Endothelial cell of umbilical vein (primary cell): Measurements from ENCODE around the gene TMTC1. TPM values are rescaled to one million over a fixed set of nuclear protein-coding genes. Genes with fewer than 3 reads are reported as not detected.

Experiments
- BruUV-seq: library from RNA; stranded (reverse); fragments of 400-500 nt; replicated peaks from 2 replicates; lab custom pipeline; 2021; lab: Mats Ljungman, UMichigan
- CTCF ChIA-PET: fragments of 300-600, 350-600 bp; sonication (Branson Sonifier 250); formaldehyde crosslinking; loops from one replicate; lab custom pipeline; 2021; ENCODE audit warnings: antibody characterized with exemption, inconsistent platforms; lab: Charles Lee
- POLR2A ChIA-PET: fragments of 300-600, 350-600 bp; sonication (Branson Sonifier 250); formaldehyde crosslinking; loops from one replicate; lab custom pipeline; 2021; ENCODE audit warnings: antibody characterized with exemption, inconsistent platforms; lab: Charles Lee
- DNase-seq: peaks from one replicate; pipeline ENCODE4 v3.0.0-alpha.2; 2011; ENCODE audit warnings: low read depth, low spot score
- FAIRE-seq: peaks from 2 replicates; lab custom pipeline; 2011; peaks lifted over from hg19 to GRCh38; lab: Jason Lieb, UNC
- H2AFZ ChIP-seq: 2 replicates; pipeline ENCODE4 v1.6.0; 2012; ENCODE audit warnings: low read depth, low read length, control low read depth, inconsistent platforms
- H3K27ac ChIP-seq: 2 replicates; pipeline ENCODE4 v1.5.1; 2011; ENCODE audit warnings: low read depth, mild to moderate bottlenecking, control low read depth, low read length, moderate library complexity; ENCODE audit not compliant: insufficient read depth
- H3K27me3 ChIP-seq, 2 experiments: 2 replicates each; pipeline versions ENCODE4 v1.6.0 to v1.6.1; 2011; ENCODE audit warnings: low read length in 2 of 2, mixed read lengths in 1 of 2; ENCODE audit not compliant: control insufficient read depth in 2 of 2, insufficient read depth in 2 of 2
- H3K36me3 ChIP-seq, 2 experiments: 2 replicates in 1 of 2; 3 replicates in 1 of 2; pipeline ENCODE4 v1.5.1; 2011; ENCODE audit warnings: low read length in 2 of 2, mild to moderate bottlenecking in 1 of 2, moderate library complexity in 1 of 2; ENCODE audit not compliant: control insufficient read depth in 2 of 2, insufficient read depth in 2 of 2; ENCODE audit errors: extremely low read depth in 1 of 2
- H3K4me1 ChIP-seq: 3 replicates; pipeline ENCODE4 v1.5.1; 2011; ENCODE audit warnings: mild to moderate bottlenecking, low read length; ENCODE audit not compliant: control insufficient read depth, insufficient read depth; ENCODE audit errors: extremely low read depth
- H3K4me2 ChIP-seq: 2 replicates; pipeline ENCODE4 v1.6.1; 2011; ENCODE audit warnings: low read length, control low read depth, mixed read lengths; ENCODE audit not compliant: insufficient read depth
- H3K4me3 ChIP-seq, 3 experiments: fragments of 200-600 bp in 1 of 3; sonication (generic), shearing (Covaris generic) in 1 of 3; replicated peaks in 1 of 3; 2 replicates each; pipeline ENCODE4 v1.5.1; 2011 to 2016; ENCODE audit warnings: control low read depth in 3 of 3, low read length in 3 of 3, mild to moderate bottlenecking in 2 of 3, inconsistent platforms in 1 of 3, low read depth in 1 of 3, moderate library complexity in 1 of 3; ENCODE audit not compliant: insufficient read depth in 1 of 3
- H3K79me2 ChIP-seq: 2 replicates; pipeline ENCODE4 v1.6.0; 2012; ENCODE audit warnings: low read length, inconsistent platforms; ENCODE audit not compliant: control insufficient read depth, insufficient read depth
- H3K9ac ChIP-seq: replicated peaks from 2 replicates; pipeline ENCODE3; 2011; ENCODE audit warnings: low read length, control low read depth; ENCODE audit not compliant: insufficient read depth; ENCODE audit errors: extremely low read depth
- H3K9me1 ChIP-seq: replicated peaks from 3 replicates; pipeline ENCODE4 v1.6.0; 2011; ENCODE audit warnings: mild to moderate bottlenecking, low read length; ENCODE audit not compliant: control insufficient read depth, insufficient read depth; ENCODE audit errors: extremely low read depth
- H3K9me3 ChIP-seq: replicated peaks from 2 replicates; pipeline ENCODE4 v1.5.1; 2012; ENCODE audit warnings: low read length, inconsistent platforms; ENCODE audit not compliant: control insufficient read depth, insufficient read depth
- H4K20me1 ChIP-seq: replicated peaks from 2 replicates; pipeline ENCODE3; 2011; ENCODE audit warnings: mild to moderate bottlenecking, low read length; ENCODE audit not compliant: control insufficient read depth, insufficient read depth; ENCODE audit errors: extremely low read depth
- CTCF ChIP-seq, 2 donors: IDR thresholded peaks; 1 replicate in 1 of 2; 2 replicates in 1 of 2; pipeline ENCODE4 v1.5.1; 2011; ENCODE audit warnings: low read length in 2 of 2, mild to moderate bottlenecking in 2 of 2, moderate library complexity in 2 of 2, control low read depth in 1 of 2, inconsistent platforms in 1 of 2, low read depth in 1 of 2; ENCODE audit not compliant: insufficient read depth in 1 of 2; ENCODE audit errors: extremely low read depth in 1 of 2
- EZH2 ChIP-seq: IDR thresholded peaks from 2 replicates; pipeline ENCODE4 v1.6.1; 2012; ENCODE audit warnings: borderline replicate concordance, low read depth, mild to moderate bottlenecking, moderate library complexity, low read length, inconsistent platforms; ENCODE audit not compliant: severe bottlenecking
- FOS ChIP-seq: IDR thresholded peaks from 2 replicates; pipeline ENCODE4 v1.6.1; 2011; ENCODE audit warnings: mild to moderate bottlenecking, low read length, moderate library complexity, borderline replicate concordance; ENCODE audit not compliant: insufficient read depth
- GATA2 ChIP-seq: IDR thresholded peaks from 2 replicates; pipeline ENCODE4 v1.7.0; 2011; ENCODE audit warnings: low read depth, mild to moderate bottlenecking, moderate library complexity, mixed read lengths, low read length; ENCODE audit not compliant: insufficient read length, insufficient read depth
- JUN ChIP-seq: IDR thresholded peaks from 2 replicates; pipeline ENCODE4 v1.6.1; 2011; ENCODE audit warnings: borderline replicate concordance, low read depth; ENCODE audit not compliant: insufficient read length, insufficient read depth
- MAX ChIP-seq: IDR thresholded peaks from 2 replicates; pipeline ENCODE4 v1.6.1; 2011; ENCODE audit not compliant: insufficient read depth, insufficient read length
- MYC ChIP-seq: IDR thresholded peaks from one replicate; pipeline ENCODE4 v1.6.1; 2011; ENCODE audit warnings: mild to moderate bottlenecking, low read depth, low read length
- POLR2A ChIP-seq: IDR thresholded peaks from 2 replicates; pipeline ENCODE4 v1.6.1; 2012; ENCODE audit warnings: low read depth, mild to moderate bottlenecking, control low read depth, low read length
- POLR2AphosphoS5 ChIP-seq: IDR thresholded peaks from 2 replicates; pipeline ENCODE4 v1.6.1; 2012; ENCODE audit warnings: low read depth, mild to moderate bottlenecking, control low read depth, low read length, moderate library complexity; ENCODE audit not compliant: insufficient read depth
- dilution Hi-C: fragments of 300-500 bp; cut with MboI; formaldehyde crosslinking; loops from one replicate; pipeline ENCODE4 v1.15.0; 2019; ENCODE audit warnings: low sequenced_read_pairs; ENCODE audit not compliant: extremely low pct_ligation_motif_present
- intact Hi-C: fragments of 100-400 bp; cut with micrococcal nuclease; formaldehyde crosslinking; loops from one replicate; pipeline ENCODE4 v1.10.0; 2022
- polyA plus RNA-seq, 4 experiments: library from polyadenylated mRNA; depleted of rRNA in 3 of 4; stranded (reverse) in 3 of 4; unstranded in 1 of 4; fragments of >200 nt; gene quantifications; 2 replicates each; pipeline versions ENCODE4 v1.2.1 to v1.2.3, GENCODE V29; 2011 to 2012; ENCODE audit warnings: missing spikeins in 1 of 4
- total RNA-seq: library from RNA; stranded (reverse); gene quantifications from 2 replicates; pipeline ENCODE4 v1.2.3, GENCODE V29; 2021

TMTC1 gene
- total and polyA plus RNA-seq, 2 donors (not counting 3 experiments of a cell fraction or from before 2014, with no cell fraction given): 5.4 to 5.9 TPM

- TF ChIP-seq JUN (no peak), MAX (no peak), POLR2A (no peak), POLR2AphosphoS5 (no peak), GATA2 (no peak), CTCF (IDR thresholded peaks at IDR 0.05; ENCODE audit: extremely low read depth in 1 of 2, insufficient read depth in 1 of 2, low read depth in 1 of 2, low read length in 2 of 2) (no peak), FOS (no peak), MYC (no peak), EZH2 (no peak)
- no TSS peak for BruUV-seq
- Histone ChIP-seq H3K27me3 (no peaks in the 10 kb centered on the region), H4K20me1 (no peaks in the 10 kb centered on the region), H3K9me1 (no peaks in the 10 kb centered on the region), H3K4me1 (no peaks in the 10 kb centered on the region), H3K36me3 (no peaks in the 10 kb centered on the region), H3K9me3 (no peaks in the 10 kb centered on the region), H3K9ac (no peak overlapping the region), H3K27ac (no peak overlapping the region), H2AFZ (no peak overlapping the region), H3K4me3 (no peak overlapping the region), H3K4me2 (no peak overlapping the region), H3K79me2 (no peaks in the 10 kb centered on the region)
- POLR2A ChIA-PET: no interaction called here
- intact Hi-C loops (no loop called here), dilution Hi-C loops (no loop called here)
- DNase-seq (no peak), FAIRE-seq (no peak)
- CTCF ChIA-PET: no interaction called here
Observed at GRCh38 chr12:29771786-29772185, 12.0 kb downstream of the TMTC1 start.
